Measurements from ENCODE around the gene C6orf89.

- no peak for TF ChIP-seq CTCF (IDR thresholded peaks at IDR 0.05; ENCODE audit: low read depth, low read length)
- no peak for TF ChIP-seq EZH2phosphoT487 (IDR thresholded peaks at IDR 0.05; ENCODE audit: low read depth)
These were observed 69.4 kb downstream of the C6orf89 start for GRCh38 chr6:36955136-36955535.

All from OCI-LY3 (cell line).